Neural progenitor cell (in vitro differentiated cells): ENCODE measurements around the gene INPP5D. TPM values are rescaled to one million over a fixed set of nuclear protein-coding genes. Genes with fewer than 3 reads are reported as not detected.

ENCODE experiments used
- DNase-seq: peaks from one replicate; pipeline ENCODE4 v3.0.0-alpha.2; 2016; ENCODE audit warnings: low spot score
- H2AFZ ChIP-seq: fragments of 200-600 bp; sonication (generic); replicated peaks from 2 replicates; pipeline ENCODE4 v1.6.1; 2016; ENCODE audit warnings: antibody characterized with exemption
- H3F3A ChIP-seq: fragments of 200-600 bp; sonication (generic); 2 replicates; pipeline ENCODE4 v1.6.1; 2016; ENCODE audit warnings: antibody characterized with exemption, low read depth
- H3K27ac ChIP-seq: fragments of 200-600 bp; sonication (generic); 2 replicates; pipeline ENCODE4 v1.5.1; 2016; ENCODE audit warnings: mild to moderate bottlenecking
- H3K27me3 ChIP-seq: fragments of 200-600 bp; sonication (generic); 2 replicates; pipeline ENCODE4 v1.6.1; 2016; ENCODE audit warnings: mild to moderate bottlenecking, moderate library complexity
- H3K36me3 ChIP-seq: fragments of 200-600 bp; sonication (generic); 2 replicates; pipeline ENCODE4 v1.5.1; 2016
- H3K4me1 ChIP-seq: fragments of 200-600 bp; sonication (generic); 2 replicates; pipeline ENCODE4 v1.6.1; 2016; ENCODE audit warnings: mixed run types
- H3K4me2 ChIP-seq: fragments of 200-600 bp; sonication (generic); 2 replicates; pipeline ENCODE4 v1.6.1; 2016
- H3K4me3 ChIP-seq: fragments of 200-600 bp; sonication (generic); 2 replicates; pipeline ENCODE4 v1.5.1; 2016
- H3K79me2 ChIP-seq: fragments of 200-600 bp; sonication (generic); 2 replicates; pipeline ENCODE4 v1.6.1; 2016; ENCODE audit warnings: low read depth
- H3K9ac ChIP-seq: fragments of 200-600 bp; sonication (generic); 2 replicates; pipeline ENCODE4 v1.6.1; 2016
- H3K9me3 ChIP-seq: fragments of 200-600 bp; sonication (generic); 2 replicates; pipeline ENCODE4 v1.5.1; 2016; ENCODE audit warnings: low read depth
- H4K20me1 ChIP-seq: fragments of 200-600 bp; sonication (generic); 2 replicates; pipeline ENCODE4 v1.6.1; 2016; ENCODE audit warnings: low read depth
- H3K27ac Mint-ChIP-seq: 3 replicates; pipeline ENCODE4 v1.8.0; 2021; ENCODE audit warnings: mixed read lengths
- H3K27me3 Mint-ChIP-seq: 2 replicates; pipeline ENCODE4 v1.8.0; 2022; ENCODE audit warnings: low read depth, mild to moderate bottlenecking, inconsistent platforms, moderate library complexity, mixed read lengths; ENCODE audit not compliant: insufficient read depth
- H3K36me3 Mint-ChIP-seq: 3 replicates; pipeline ENCODE4 v1.8.0; 2021; ENCODE audit warnings: mixed read lengths
- H3K4me1 Mint-ChIP-seq: 3 replicates; pipeline ENCODE4 v1.8.0; 2021; ENCODE audit warnings: mixed read lengths
- H3K4me3 Mint-ChIP-seq: 3 replicates; pipeline ENCODE4 v1.8.0; 2021; ENCODE audit warnings: mild to moderate bottlenecking, moderate library complexity, mixed read lengths
- H3K9me3 Mint-ChIP-seq: 3 replicates; pipeline ENCODE4 v1.8.0; 2020; ENCODE audit warnings: mixed read lengths
- CTCF ChIP-seq: fragments of 200-600 bp; sonication (generic); IDR thresholded peaks from 2 replicates; pipeline ENCODE4 v1.5.1; 2017; ENCODE audit warnings: antibody characterized with exemption, mild to moderate bottlenecking
- EZH2 ChIP-seq: fragments of 200-600 bp; sonication (generic); IDR thresholded peaks from 2 replicates; pipeline ENCODE4 v1.6.1; 2017; ENCODE audit warnings: antibody characterized with exemption, mild to moderate bottlenecking, moderate library complexity
- EZH2phosphoT487 ChIP-seq: fragments of 200-600 bp; sonication (generic); IDR thresholded peaks from 2 replicates; pipeline ENCODE4 v1.6.1; 2017; ENCODE audit warnings: antibody characterized with exemption
- total RNA-seq: library from RNA; depleted of rRNA; stranded (reverse); fragments of >200 nt; gene quantifications from 2 replicates; pipeline ENCODE4 v1.2.3, GENCODE V29; 2015; ENCODE audit warnings: low replicate concordance

Gene INPP5D
- total RNA-seq, 1 donor from 2014 or later: 4.2 TPM

- no peak overlapping the region for H3K4me2 ChIP-seq
- Mint-ChIP-seq H3K27ac (no peak overlapping the region), H3K36me3 (no peaks in the 10 kb centered on the region), H3K4me3 (no peak overlapping the region), H3K9me3 (no peaks in the 10 kb centered on the region), H3K4me1 (peaks cover 16% of the 10 kb centered on the region), H3K27me3 (peaks cover 7% of the 10 kb centered on the region)
- no peaks in the 10 kb centered on the region for H3K9me3 ChIP-seq
- no peaks in the 10 kb centered on the region for H4K20me1 ChIP-seq
- no peaks in the 10 kb centered on the region for H3K27me3 ChIP-seq
- no peaks in the 10 kb centered on the region for H3F3A ChIP-seq
- no peaks in the 10 kb centered on the region for H3K79me2 ChIP-seq
- DNase-seq: no peak
- H3K9ac ChIP-seq: no peak overlapping the region
- no peaks in the 10 kb centered on the region for H3K36me3 ChIP-seq
- H2AFZ ChIP-seq: no peak overlapping the region
- H3K27ac ChIP-seq: no peak overlapping the region
- no peak overlapping the region for H3K4me3 ChIP-seq
- TF ChIP-seq EZH2phosphoT487 (no peak), EZH2 (no peak), CTCF (no peak)
- H3K4me1 ChIP-seq: no peaks in the 10 kb centered on the region
Observed at GRCh38 chr2:233165895-233166661, 105.9 kb downstream of the INPP5D start.

DNA sequence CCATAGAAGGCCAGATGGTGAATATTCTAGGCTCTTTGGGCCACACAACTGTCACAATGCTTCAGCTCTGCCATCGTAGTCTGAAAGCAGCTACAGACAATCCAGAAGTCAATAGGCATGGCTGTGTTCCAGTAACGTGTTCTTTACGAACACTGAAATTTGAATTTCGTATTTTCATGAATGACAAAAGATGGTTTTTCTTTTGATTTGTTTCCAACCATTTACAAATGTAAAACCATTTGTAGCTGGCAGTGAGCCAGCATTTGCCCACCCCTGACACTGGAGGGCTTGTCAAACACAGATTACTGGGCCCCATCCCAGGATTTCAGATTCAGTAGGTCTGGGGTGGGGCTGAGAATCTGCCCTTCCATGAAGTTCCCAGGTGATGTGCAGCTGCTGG is 108.3 kb downstream of the INPP5D start:
- Histone ChIP-seq H3K27ac (no peak overlapping the region), H3K9me3 (no peaks in the 10 kb centered on the region), H3K9ac (no peak overlapping the region), H3K36me3 (no peaks in the 10 kb centered on the region), H3F3A (no peaks in the 10 kb centered on the region), H3K4me1 (no peaks in the 10 kb centered on the region), H3K4me3 (no peak overlapping the region), H2AFZ (no peak overlapping the region), H3K27me3 (no peaks in the 10 kb centered on the region), H4K20me1 (no peaks in the 10 kb centered on the region), H3K79me2 (no peaks in the 10 kb centered on the region), H3K4me2 (no peak overlapping the region)
- Mint-ChIP-seq H3K9me3 (no peaks in the 10 kb centered on the region), H3K4me3 (no peak overlapping the region), H3K27me3 (peaks cover 7% of the 10 kb centered on the region), H3K4me1 (peaks cover 14% of the 10 kb centered on the region), H3K27ac (no peak overlapping the region), H3K36me3 (no peaks in the 10 kb centered on the region)
- DNase-seq: no peak
- no peak for TF ChIP-seq CTCF
- TF ChIP-seq EZH2phosphoT487: no peak
- TF ChIP-seq EZH2: no peak

DNA sequence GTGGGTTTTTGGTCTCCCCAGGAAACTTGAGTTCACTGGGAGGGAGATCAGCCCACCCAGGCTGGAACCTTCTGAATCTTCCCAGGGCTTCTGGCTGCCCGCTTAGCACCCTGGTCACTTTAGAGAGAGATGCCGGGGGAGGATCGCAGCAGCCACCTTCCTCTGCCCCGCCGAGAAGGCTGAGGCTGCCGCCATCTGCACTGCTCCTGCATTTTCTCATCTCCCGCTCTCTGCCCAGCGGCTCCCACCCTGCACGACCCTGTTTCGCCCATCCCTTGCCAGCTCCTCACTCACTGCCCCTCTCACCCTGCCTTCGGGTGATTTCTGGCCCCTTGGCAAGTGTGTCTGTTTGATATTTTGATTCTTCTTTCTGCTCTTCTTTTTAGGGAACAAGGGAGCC is 108.8 kb downstream of the INPP5D start:
- Histone ChIP-seq H3K4me3 (no peak overlapping the region), H3K9me3 (no peaks in the 10 kb centered on the region), H3K79me2 (no peaks in the 10 kb centered on the region), H4K20me1 (no peaks in the 10 kb centered on the region), H3K27me3 (no peaks in the 10 kb centered on the region), H3K4me2 (no peak overlapping the region), H3K27ac (no peak overlapping the region), H3K36me3 (no peaks in the 10 kb centered on the region), H3K4me1 (no peaks in the 10 kb centered on the region), H3K9ac (no peak overlapping the region), H3F3A (no peaks in the 10 kb centered on the region), H2AFZ (no peak overlapping the region)
- Mint-ChIP-seq H3K4me1 (peaks cover 10% of the 10 kb centered on the region), H3K4me3 (no peak overlapping the region), H3K27me3 (peaks cover 6% of the 10 kb centered on the region), H3K27ac (no peak overlapping the region), H3K36me3 (no peaks in the 10 kb centered on the region), H3K9me3 (no peaks in the 10 kb centered on the region)
- TF ChIP-seq CTCF: no peak
- no peak for TF ChIP-seq EZH2phosphoT487
- TF ChIP-seq EZH2: no peak
- no peak for DNase-seq
